ENCODE results near the gene MMP14. TPM values are rescaled to one million over a fixed set of nuclear protein-coding genes. Genes with fewer than 3 reads are reported as not detected.
A peak's percentile ranks its signal among the peaks of the same experiment; 100 is the strongest.
"Not testable (repeated sequence)": the region's sequence is repeated elsewhere in the genome, so short reads cannot be mapped to it uniquely, and the experiment has no call there.

Gene MMP14
- total and polyA plus RNA-seq, 9 of the 15 experiments (the other 6 are each of a cell fraction or from before 2014, with no cell fraction given): 0.36 to 5.8 (median 1.3) TPM; not detected in 2

DNA sequence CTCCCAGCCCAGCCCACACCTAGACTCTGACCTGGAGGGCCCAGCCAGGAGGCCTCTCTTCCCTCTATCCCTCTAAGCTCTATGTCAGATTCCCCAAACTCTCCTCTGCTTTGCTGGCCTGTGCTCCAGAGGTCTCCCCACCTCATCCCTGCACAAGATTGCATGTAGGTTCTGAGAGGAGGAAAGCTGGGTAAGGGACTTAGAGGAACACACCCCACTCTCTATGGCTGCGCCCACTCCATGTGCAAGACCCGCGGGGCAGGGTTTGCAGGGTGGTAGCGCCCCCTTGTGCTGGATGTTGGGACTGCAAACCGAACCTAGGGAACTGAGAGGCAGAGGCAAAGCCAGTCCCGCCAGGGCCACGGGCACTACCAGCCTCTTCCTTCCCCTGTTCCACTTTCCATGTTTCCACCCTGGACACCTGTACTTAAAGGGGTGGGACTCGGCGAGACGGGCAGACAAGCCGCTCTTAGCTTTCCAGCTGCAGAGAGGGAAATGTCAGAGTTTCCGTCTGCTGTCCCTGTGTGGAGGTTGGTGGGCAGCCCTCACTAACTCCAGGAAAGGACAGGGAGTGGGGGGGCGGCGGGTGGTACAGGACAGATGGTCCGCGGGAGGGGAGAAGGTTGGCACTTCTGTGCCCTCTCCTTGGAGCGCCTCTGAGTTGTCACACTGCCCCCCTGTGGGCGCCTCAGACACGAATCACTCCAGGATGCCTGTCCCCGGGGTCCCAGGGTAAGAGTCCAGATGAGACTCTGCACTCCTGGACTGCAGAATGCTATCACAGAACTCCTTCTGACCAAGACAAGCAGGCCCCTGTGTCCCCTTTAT lies 16.8 kb downstream of the MMP14 start (continued):
- TF ChIP-seq, protein P1, sequence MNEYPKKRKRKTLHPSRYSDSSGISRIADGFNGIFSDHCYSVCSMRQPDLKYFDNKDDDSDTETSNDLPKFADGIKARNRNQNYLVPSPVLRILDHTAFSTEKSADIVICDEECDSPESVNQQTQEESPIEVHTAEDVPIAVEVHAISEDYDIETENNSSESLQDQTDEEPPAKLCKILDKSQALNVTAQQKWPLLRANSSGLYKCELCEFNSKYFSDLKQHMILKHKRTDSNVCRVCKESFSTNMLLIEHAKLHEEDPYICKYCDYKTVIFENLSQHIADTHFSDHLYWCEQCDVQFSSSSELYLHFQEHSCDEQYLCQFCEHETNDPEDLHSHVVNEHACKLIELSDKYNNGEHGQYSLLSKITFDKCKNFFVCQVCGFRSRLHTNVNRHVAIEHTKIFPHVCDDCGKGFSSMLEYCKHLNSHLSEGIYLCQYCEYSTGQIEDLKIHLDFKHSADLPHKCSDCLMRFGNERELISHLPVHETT (CRISPR knock-in tag; conservative IDR thresholded peaks at IDR 0.05 in 1 of 2, IDR thresholded peaks at IDR 0.05 in 1 of 2): no peak
- TF ChIP-seq HDAC8 (tag; IDR thresholded peaks at IDR 0.05) (no peak), ZBTB17 (CRISPR knock-in tag; IDR thresholded peaks at IDR 0.05) (peak; percentile 28; the same call in 1 of the 2 replicates)

DNA sequence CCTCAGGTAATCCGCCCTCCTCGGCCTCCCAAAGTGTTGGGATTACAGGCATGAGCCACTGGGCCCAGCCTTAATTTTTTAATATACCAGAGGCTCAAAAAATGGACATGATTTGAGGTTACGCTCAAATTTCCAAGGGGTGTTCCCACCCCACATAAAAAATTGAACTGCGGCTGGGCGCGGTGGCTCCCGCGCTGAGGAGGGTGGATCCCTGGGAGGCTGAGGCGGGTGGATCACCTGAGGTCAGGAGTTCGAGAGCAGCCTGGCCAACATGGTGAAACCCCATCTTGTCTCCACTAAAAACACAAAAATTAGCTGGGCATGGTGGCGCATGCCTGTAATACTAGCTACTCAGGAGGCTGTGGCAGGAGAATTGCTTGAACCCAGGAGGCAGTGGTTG lies 17.9 kb downstream of the MMP14 start:
- in situ Hi-C loops (cut with MboI); H3K79me2 ChIP-seq (ENCODE audit: control insufficient read depth, insufficient read depth, low read length); H3K27ac ChIP-seq (ENCODE audit: extremely low read depth, low read depth, low read length); H3K9me3 ChIP-seq (replicated peaks; ENCODE audit: control insufficient read depth, insufficient read depth, low read depth, low read length); H3K4me3 ChIP-seq; H2AFZ ChIP-seq (ENCODE audit: low read depth, low read length); POLR2A ChIA-PET; ATAC-seq; H3K36me3 ChIP-seq (ENCODE audit: control insufficient read depth, insufficient read depth, low read length); H3K27me3 ChIP-seq (ENCODE audit: control insufficient read depth in 2 of 2, insufficient read depth in 2 of 2, low read length in 2 of 2); DNase-seq (ENCODE audit: extremely low read depth in 1 of 4, low spot score in 3 of 4); H3K4me2 ChIP-seq (ENCODE audit: insufficient read depth, low read length); intact Hi-C loops (cut with micrococcal nuclease); H3K9ac ChIP-seq (ENCODE audit: insufficient read depth in 1 of 2, low read depth in 2 of 2, low read length in 2 of 2); H4K20me1 ChIP-seq (replicated peaks; ENCODE audit: control insufficient read depth, insufficient read depth, low read length); FAIRE-seq; BruUV-seq (replicated peaks); H3K9me1 ChIP-seq (ENCODE audit: control insufficient read depth, insufficient read depth, low read length): not testable (repeated sequence)
- peaks cover 0 to 17% of the 10 kb centered on the region in 2 experiments; a peak in 3 of 5 replicates for H3K4me1 ChIP-seq (replicated peaks in 1 of 2; ENCODE audit: control insufficient read depth in 2 of 2, insufficient read depth in 2 of 2, low read length in 2 of 2)
- 71% methylated on average over 11 of the region's 11 CpGs for WGBS (ENCODE audit: insufficient coverage, low coverage, missing lambda C conversion rate)
- CTCF ChIA-PET (ENCODE audit: low intra/inter-chr PET ratio): interaction anchor here (1.3 to 4.3 kb wide), 9 partner anchors 30 to 473 kb away, joined by 3 to 68 read pairs (median 10); no protein-coding TSS in a partner anchor

All from K562 (cell line).